Measurements from ENCODE around the gene FOXP4. TPM values are rescaled to one million over a fixed set of nuclear protein-coding genes. Genes with fewer than 3 reads are reported as not detected.

Gene FOXP4
- total RNA-seq, 1 experiment from 2014 or later: 32.3 TPM

DNA sequence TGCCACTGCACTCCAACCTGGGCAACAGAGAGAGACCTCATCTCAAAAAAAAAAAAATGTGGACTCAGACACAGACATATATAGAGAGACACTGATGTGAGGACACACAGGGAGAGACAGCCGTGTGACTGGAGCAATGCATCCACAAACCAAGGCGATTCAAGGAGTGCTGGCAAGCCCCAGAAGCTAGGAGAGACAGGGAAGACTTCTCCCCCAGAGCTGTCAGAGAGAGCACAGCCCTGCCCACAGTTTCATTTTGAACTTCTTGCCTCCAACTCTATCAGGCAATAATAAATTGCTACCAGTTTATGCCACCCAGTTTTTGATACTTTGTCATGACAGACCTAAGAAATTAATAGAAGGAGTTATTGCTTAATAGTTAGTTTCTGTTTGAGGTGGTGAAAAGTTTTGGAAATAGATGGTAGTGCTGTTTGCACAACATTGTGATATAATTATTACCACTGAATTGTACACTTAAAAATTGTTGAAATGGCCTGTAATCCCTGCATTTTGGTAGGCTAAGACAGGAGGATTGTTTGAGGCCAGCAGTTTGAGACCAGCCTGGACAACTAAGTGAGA is 87.0 kb downstream of the FOXP4 start:
- no TSS peak for BruUV-seq (replicated peaks)
- H4K20me1 ChIP-seq (ENCODE audit: insufficient read depth): no peaks in the 10 kb centered on the region
- H3K27me3 ChIP-seq (ENCODE audit: insufficient read depth, low read length): no peaks in the 10 kb centered on the region

More for the DNA sequence above, 87.0 kb downstream of the FOXP4 start:
- Histone ChIP-seq H3K9me3 (ENCODE audit: control insufficient read depth in 1 of 2, insufficient read depth in 1 of 2, low read depth in 1 of 2, low read length in 2 of 2) (no peaks in the 10 kb centered on the region), H3K4me1 (ENCODE audit: control insufficient read depth in 1 of 2, insufficient read depth in 2 of 2, low read length in 2 of 2) (peaks cover 19 to 24% of the 10 kb centered on the region in 2 experiments), H3K36me3 (ENCODE audit: control insufficient read depth in 1 of 2, insufficient read depth in 2 of 2, low read length in 2 of 2) (no peaks in the 10 kb centered on the region), H3K9me2 (ENCODE audit: insufficient read depth) (no peaks in the 10 kb centered on the region), H3K9ac (ENCODE audit: low read length) (no peak overlapping the region), H3K27ac (ENCODE audit: low read depth, low read length) (no peak overlapping the region), H2AFZ (ENCODE audit: low read depth, low read length, poor library complexity, severe bottlenecking) (no peak overlapping the region), H3K4me3 (replicated peaks in 1 of 2; ENCODE audit: low read depth in 1 of 2, low read length in 2 of 2) (no peak overlapping the region), H3K79me2 (ENCODE audit: insufficient read depth, low read length) (peaks cover 10% of the 10 kb centered on the region; the same call in 1 of the 2 replicates), H3K4me2 (ENCODE audit: low read length) (no peak overlapping the region)
- intact Hi-C loops (cut with micrococcal nuclease): no loop called here
- ChIA-PET RAD21 (ENCODE audit: low non-redundant PET in 1 of 2, low total read pairs in 2 of 2, uncharacterized antibody in 2 of 2, unreplicated experiment in 2 of 2) (no interaction called here), POLR2A (no interaction called here), CTCF (no interaction called here)
- DNase-seq (ENCODE audit: low read depth, low spot score) (no peak), ATAC-seq (no peak)
- TF ChIP-seq EGR1 (IDR thresholded peaks at IDR 0.05; ENCODE audit: low read depth) (no peak), JUND (IDR thresholded peaks at IDR 0.05) (no peak), POLR2AphosphoS5 (IDR thresholded peaks at IDR 0.05; ENCODE audit: low read depth, low read length) (no peak), CBX3 (IDR thresholded peaks at IDR 0.05; ENCODE audit: low read depth) (no peak), CEBPB (IDR thresholded peaks at IDR 0.05; ENCODE audit: low read depth) (no peak), ZFX (IDR thresholded peaks at IDR 0.05) (no peak), POLR2A (IDR thresholded peaks at IDR 0.05; ENCODE audit: borderline replicate concordance, extremely low read depth, insufficient read depth, insufficient read length) (no peak)
- TF ChIP-seq, protein P1, sequence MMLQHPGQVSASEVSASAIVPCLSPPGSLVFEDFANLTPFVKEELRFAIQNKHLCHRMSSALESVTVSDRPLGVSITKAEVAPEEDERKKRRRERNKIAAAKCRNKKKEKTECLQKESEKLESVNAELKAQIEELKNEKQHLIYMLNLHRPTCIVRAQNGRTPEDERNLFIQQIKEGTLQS (IDR thresholded peaks at IDR 0.05): no peak
- TF ChIP-seq, protein P2, sequence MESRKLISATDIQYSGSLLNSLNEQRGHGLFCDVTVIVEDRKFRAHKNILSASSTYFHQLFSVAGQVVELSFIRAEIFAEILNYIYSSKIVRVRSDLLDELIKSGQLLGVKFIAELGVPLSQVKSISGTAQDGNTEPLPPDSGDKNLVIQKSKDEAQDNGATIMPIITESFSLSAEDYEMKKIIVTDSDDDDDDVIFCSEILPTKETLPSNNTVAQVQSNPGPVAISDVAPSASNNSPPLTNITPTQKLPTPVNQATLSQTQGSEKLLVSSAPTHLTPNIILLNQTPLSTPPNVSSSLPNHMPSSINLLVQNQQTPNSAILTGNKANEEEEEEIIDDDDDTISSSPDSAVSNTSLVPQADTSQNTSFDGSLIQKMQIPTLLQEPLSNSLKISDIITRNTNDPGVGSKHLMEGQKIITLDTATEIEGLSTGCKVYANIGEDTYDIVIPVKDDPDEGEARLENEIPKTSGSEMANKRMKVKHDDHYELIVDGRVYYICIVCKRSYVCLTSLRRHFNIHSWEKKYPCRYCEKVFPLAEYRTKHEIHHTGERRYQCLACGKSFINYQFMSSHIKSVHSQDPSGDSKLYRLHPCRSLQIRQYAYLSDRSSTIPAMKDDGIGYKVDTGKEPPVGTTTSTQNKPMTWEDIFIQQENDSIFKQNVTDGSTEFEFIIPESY (IDR thresholded peaks at IDR 0.05; ENCODE audit: extremely low read depth, insufficient replicate concordance, low read length): no peak
- TF ChIP-seq, protein P3, sequence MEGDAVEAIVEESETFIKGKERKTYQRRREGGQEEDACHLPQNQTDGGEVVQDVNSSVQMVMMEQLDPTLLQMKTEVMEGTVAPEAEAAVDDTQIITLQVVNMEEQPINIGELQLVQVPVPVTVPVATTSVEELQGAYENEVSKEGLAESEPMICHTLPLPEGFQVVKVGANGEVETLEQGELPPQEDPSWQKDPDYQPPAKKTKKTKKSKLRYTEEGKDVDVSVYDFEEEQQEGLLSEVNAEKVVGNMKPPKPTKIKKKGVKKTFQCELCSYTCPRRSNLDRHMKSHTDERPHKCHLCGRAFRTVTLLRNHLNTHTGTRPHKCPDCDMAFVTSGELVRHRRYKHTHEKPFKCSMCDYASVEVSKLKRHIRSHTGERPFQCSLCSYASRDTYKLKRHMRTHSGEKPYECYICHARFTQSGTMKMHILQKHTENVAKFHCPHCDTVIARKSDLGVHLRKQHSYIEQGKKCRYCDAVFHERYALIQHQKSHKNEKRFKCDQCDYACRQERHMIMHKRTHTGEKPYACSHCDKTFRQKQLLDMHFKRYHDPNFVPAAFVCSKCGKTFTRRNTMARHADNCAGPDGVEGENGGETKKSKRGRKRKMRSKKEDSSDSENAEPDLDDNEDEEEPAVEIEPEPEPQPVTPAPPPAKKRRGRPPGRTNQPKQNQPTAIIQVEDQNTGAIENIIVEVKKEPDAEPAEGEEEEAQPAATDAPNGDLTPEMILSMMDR (IDR thresholded peaks at IDR 0.05 in 2 of 3, conservative IDR thresholded peaks at IDR 0.05 in 1 of 3; ENCODE audit: borderline replicate concordance in 1 of 3, insufficient read depth in 1 of 3, low read depth in 2 of 3, low read length in 2 of 3): no peak

Measured in HCT116 (cell line).